ENCODE data around the gene MRPS6. TPM values are rescaled to one million over a fixed set of nuclear protein-coding genes. Genes with fewer than 3 reads are reported as not detected.

Gene MRPS6
- total RNA-seq, result 10 to 100 TPM; 27.9 to 30.9 TPM

GRCh38 chr21:34073032-34073748 is at the start of gene MRPS6, which contains the start of gene SLC5A3:
Gene MRPS6, plus strand, starts transcription at chr21:34073578. Its CDS starts 123 bp downstream, at chr21:34073701.
Gene SLC5A3, plus strand, starts transcription at chr21:34073578. Its CDS starts 21,621 bp downstream, at chr21:34095199.
- Histone ChIP-seq H3K4me1 (ENCODE audit: control insufficient read depth in 1 of 2, low read depth in 2 of 2) (peaks cover 12 to 45% of the 10 kb centered on the region in 2 donors), H3K4me3 (peak within 1 kb of the TSS; percentile 86), H3K27ac (peak within 1 kb of the TSS; percentile 81 to 82), H3K36me3 (no peaks in the 10 kb centered on the region), H3K27me3 (replicated peaks; ENCODE audit: insufficient read depth) (no peaks in the 10 kb centered on the region), H3K9me3 (no peaks in the 10 kb centered on the region)
- TF ChIP-seq CTCF (IDR thresholded peaks at IDR 0.05), result no peak
- peak; percentile 36 for DNase-seq (ENCODE audit: low spot score)
- peak; percentile 73 for ATAC-seq (ENCODE audit: insufficient number of reproducible peaks, low FRiP score, low read depth)

- H3K9me3 ChIP-seq, result no peaks in the 10 kb centered on the region
- H3K36me3 ChIP-seq, result no peaks in the 10 kb centered on the region
- H3K27me3 ChIP-seq (replicated peaks; ENCODE audit: insufficient read depth), result no peaks in the 10 kb centered on the region
- H3K4me1 ChIP-seq (ENCODE audit: control insufficient read depth in 1 of 2, low read depth in 2 of 2), result peaks cover 5 to 10% of the 10 kb centered on the region in 2 donors
- no peak overlapping the region for H3K4me3 ChIP-seq
- no peak for DNase-seq (ENCODE audit: low spot score)
- H3K27ac ChIP-seq, result no peak overlapping the region
- TF ChIP-seq CTCF (IDR thresholded peaks at IDR 0.05), result no peak
- ATAC-seq (ENCODE audit: insufficient number of reproducible peaks, low FRiP score, low read depth), result no peak
Measured at GRCh38 chr21:34023691-34024373, 49.5 kb upstream of the MRPS6 start.

GRCh38 chr21:34024374-34024693 is 49.0 kb upstream of the MRPS6 start:
- DNase-seq (ENCODE audit: low spot score), result no peak
- H3K27ac ChIP-seq, result no peak overlapping the region
- H3K9me3 ChIP-seq, result no peaks in the 10 kb centered on the region
- no peak for ATAC-seq (ENCODE audit: insufficient number of reproducible peaks, low FRiP score, low read depth)
- peaks cover 5 to 10% of the 10 kb centered on the region in 2 donors for H3K4me1 ChIP-seq (ENCODE audit: control insufficient read depth in 1 of 2, low read depth in 2 of 2)
- no peaks in the 10 kb centered on the region for H3K27me3 ChIP-seq (replicated peaks; ENCODE audit: insufficient read depth)
- no peaks in the 10 kb centered on the region for H3K36me3 ChIP-seq
- no peak for TF ChIP-seq CTCF (IDR thresholded peaks at IDR 0.05)
- H3K4me3 ChIP-seq, result no peak overlapping the region

- H3K4me3 ChIP-seq, result no peak overlapping the region
- no peaks in the 10 kb centered on the region for H3K27me3 ChIP-seq (replicated peaks; ENCODE audit: insufficient read depth)
- no peak overlapping the region for H3K27ac ChIP-seq
- peaks cover 3 to 9% of the 10 kb centered on the region in 2 donors for H3K4me1 ChIP-seq (ENCODE audit: control insufficient read depth in 1 of 2, low read depth in 2 of 2)
- no peak for TF ChIP-seq CTCF (IDR thresholded peaks at IDR 0.05)
- H3K36me3 ChIP-seq, result no peaks in the 10 kb centered on the region
- ATAC-seq (ENCODE audit: insufficient number of reproducible peaks, low FRiP score, low read depth), result no peak
- DNase-seq (ENCODE audit: low spot score), result no peak
- no peaks in the 10 kb centered on the region for H3K9me3 ChIP-seq
Measured at GRCh38 chr21:34027721-34028461, 45.5 kb upstream of the MRPS6 start.

All from thoracic aorta (tissue), 2 donors.